ENCODE measurements around the gene PFKM.

PFKM gene

GRCh38 chr12:48084841-48085460, 34.2 kb upstream of the PFKM start:
- H3K27me3 ChIP-seq (replicated peaks; ENCODE audit: insufficient read depth, low read length): no peaks in the 10 kb centered on the region
- no peak overlapping the region for H3K4me2 ChIP-seq (ENCODE audit: low read depth, low read length)
- no peak overlapping the region for H3K4me3 ChIP-seq (ENCODE audit: low read length)
- TF ChIP-seq EZH2phosphoT487 (IDR thresholded peaks at IDR 0.05; ENCODE audit: low read length): no peak
- no peak for TF ChIP-seq CTCF (IDR thresholded peaks at IDR 0.05; ENCODE audit: low read length)
- TF ChIP-seq EZH2 (optimal IDR thresholded peaks at IDR 0.05; ENCODE audit: low read depth, low read length): no peak
- H3K4me1 ChIP-seq (ENCODE audit: low read length): no peaks in the 10 kb centered on the region
- H2AFZ ChIP-seq (ENCODE audit: low read length): no peak overlapping the region
- H4K20me1 ChIP-seq (ENCODE audit: insufficient read depth, low read length): no peaks in the 10 kb centered on the region
- H3K36me3 ChIP-seq (replicated peaks; ENCODE audit: insufficient read depth, low read length): peaks cover 7% of the 10 kb centered on the region; the same call in 1 of the 2 replicates
- H3K27ac ChIP-seq (ENCODE audit: low read length): no peak overlapping the region
- no peaks in the 10 kb centered on the region for H3K9me2 ChIP-seq (replicated peaks; ENCODE audit: insufficient read depth, low read length)
- H3K9me3 ChIP-seq (replicated peaks; ENCODE audit: insufficient read depth, low read length): no peaks in the 10 kb centered on the region
- H3K79me2 ChIP-seq (ENCODE audit: low read length): no peaks in the 10 kb centered on the region
- H3K9ac ChIP-seq (ENCODE audit: low read length): no peak overlapping the region
- no peak for DNase-seq
- H3F3A ChIP-seq (ENCODE audit: insufficient read depth, low read length): no peaks in the 10 kb centered on the region

GRCh38 chr12:48086327-48086726, 32.8 kb upstream of the PFKM start:
- Histone ChIP-seq H3K36me3 (replicated peaks; ENCODE audit: insufficient read depth, low read length) (peaks cover 3% of the 10 kb centered on the region; the same call in 1 of the 2 replicates), H3K9me2 (replicated peaks; ENCODE audit: insufficient read depth, low read length) (no peaks in the 10 kb centered on the region), H3F3A (ENCODE audit: insufficient read depth, low read length) (no peaks in the 10 kb centered on the region), H3K4me3 (ENCODE audit: low read length) (no peak overlapping the region), H2AFZ (ENCODE audit: low read length) (no peak overlapping the region), H3K4me1 (ENCODE audit: low read length) (no peaks in the 10 kb centered on the region), H3K4me2 (ENCODE audit: low read depth, low read length) (no peak overlapping the region), H3K9me3 (replicated peaks; ENCODE audit: insufficient read depth, low read length) (no peaks in the 10 kb centered on the region), H3K27me3 (replicated peaks; ENCODE audit: insufficient read depth, low read length) (no peaks in the 10 kb centered on the region), H3K79me2 (ENCODE audit: low read length) (no peaks in the 10 kb centered on the region), H4K20me1 (ENCODE audit: insufficient read depth, low read length) (no peaks in the 10 kb centered on the region), H3K9ac (ENCODE audit: low read length) (no peak overlapping the region), H3K27ac (ENCODE audit: low read length) (no peak overlapping the region)
- TF ChIP-seq CTCF (IDR thresholded peaks at IDR 0.05; ENCODE audit: low read length): no peak
- no peak for TF ChIP-seq EZH2phosphoT487 (IDR thresholded peaks at IDR 0.05; ENCODE audit: low read length)
- no peak for TF ChIP-seq EZH2 (optimal IDR thresholded peaks at IDR 0.05; ENCODE audit: low read depth, low read length)
- DNase-seq: no peak

GRCh38 chr12:48092611-48093010, 26.6 kb upstream of the PFKM start:
- DNase-seq: no peak
- H3K9me2 ChIP-seq (replicated peaks; ENCODE audit: insufficient read depth, low read length): no peaks in the 10 kb centered on the region
- no peak overlapping the region for H3K4me2 ChIP-seq (ENCODE audit: low read depth, low read length)
- H3K4me3 ChIP-seq (ENCODE audit: low read length): no peak overlapping the region
- H3K79me2 ChIP-seq (ENCODE audit: low read length): peaks cover 7% of the 10 kb centered on the region
- no peak for TF ChIP-seq EZH2phosphoT487 (IDR thresholded peaks at IDR 0.05; ENCODE audit: low read length)
- no peak for TF ChIP-seq EZH2 (optimal IDR thresholded peaks at IDR 0.05; ENCODE audit: low read depth, low read length)
- TF ChIP-seq CTCF (IDR thresholded peaks at IDR 0.05; ENCODE audit: low read length): no peak
- peaks cover 11% of the 10 kb centered on the region; the same call in 1 of the 2 replicates for H3K36me3 ChIP-seq (replicated peaks; ENCODE audit: insufficient read depth, low read length)
- no peak overlapping the region for H3K9ac ChIP-seq (ENCODE audit: low read length)
- no peak overlapping the region for H2AFZ ChIP-seq (ENCODE audit: low read length)
- peaks cover 9% of the 10 kb centered on the region for H3K4me1 ChIP-seq (ENCODE audit: low read length)
- H3F3A ChIP-seq (ENCODE audit: insufficient read depth, low read length): no peaks in the 10 kb centered on the region
- no peaks in the 10 kb centered on the region for H4K20me1 ChIP-seq (ENCODE audit: insufficient read depth, low read length)
- H3K9me3 ChIP-seq (replicated peaks; ENCODE audit: insufficient read depth, low read length): no peaks in the 10 kb centered on the region
- H3K27ac ChIP-seq (ENCODE audit: low read length): no peak overlapping the region
- H3K27me3 ChIP-seq (replicated peaks; ENCODE audit: insufficient read depth, low read length): no peaks in the 10 kb centered on the region
